Measurements from ENCODE around the gene LYST.

GRCh38 chr1:235806123-235806522 lies 60.6 kb downstream of the LYST start:
- TF ChIP-seq POLR2A (IDR thresholded peaks at IDR 0.05) (no peak), CTCF (IDR thresholded peaks at IDR 0.05) (no peak)
